8988T (cell line): Measurements from ENCODE around the gene MYCBPAP.
A peak's percentile ranks its signal among the peaks of the same experiment; 100 is the strongest.
"Not testable (repeated sequence)": the region's sequence is repeated elsewhere in the genome, so short reads cannot be mapped to it uniquely, and the experiment has no call there.

Experiments
- DNase-seq: peaks from one replicate; pipeline ENCODE4 v3.0.0; 2011

The MYCBPAP gene

GRCh38 chr17:50471009-50471905 is 37.0 kb upstream of the MYCBPAP start:
- no peak for DNase-seq

- no peak for DNase-seq
These were observed 36.0 kb upstream of the MYCBPAP start for GRCh38 chr17:50472286-50472685.

- not testable (repeated sequence) for DNase-seq
These were observed 35.5 kb upstream of the MYCBPAP start for GRCh38 chr17:50472761-50473161.

- DNase-seq: no peak
These were observed 34.3 kb upstream of the MYCBPAP start for GRCh38 chr17:50473901-50474300.

- DNase-seq: no peak
These were observed 33.7 kb upstream of the MYCBPAP start for GRCh38 chr17:50474523-50474922.

- DNase-seq: no peak
These were observed 32.9 kb upstream of the MYCBPAP start for GRCh38 chr17:50475362-50475761.

- DNase-seq: not testable (repeated sequence)
These were observed 32.3 kb upstream of the MYCBPAP start for GRCh38 chr17:50475775-50476544.

- no peak for DNase-seq
These were observed 31.5 kb upstream of the MYCBPAP start for GRCh38 chr17:50476545-50477315.

GRCh38 chr17:50477976-50478375 is 30.3 kb upstream of the MYCBPAP start:
- DNase-seq: no peak

- DNase-seq: peak; percentile 90
These were observed 29.6 kb upstream of the MYCBPAP start, which contains the start of gene RSAD1 for GRCh38 chr17:50478391-50479381. Gene RSAD1, plus strand, starts transcription at chr17:50478860. Its CDS starts 25 bp downstream, at chr17:50478885.

GRCh38 chr17:50479522-50480141 is 28.6 kb upstream of the MYCBPAP start:
- DNase-seq: peak; percentile 90

- DNase-seq: no peak
These were observed 28.0 kb upstream of the MYCBPAP start for GRCh38 chr17:50480142-50480764.

- no peak for DNase-seq
These were observed 27.3 kb upstream of the MYCBPAP start for GRCh38 chr17:50480854-50481490.

- no peak for DNase-seq
These were observed 26.6 kb upstream of the MYCBPAP start for GRCh38 chr17:50481648-50482047.

GRCh38 chr17:50482110-50482509 is 26.1 kb upstream of the MYCBPAP start:
- DNase-seq: no peak

GRCh38 chr17:50482516-50482915 is 25.7 kb upstream of the MYCBPAP start:
- peak; percentile 85 for DNase-seq

GRCh38 chr17:50483266-50483665 is 25.0 kb upstream of the MYCBPAP start:
- no peak for DNase-seq

GRCh38 chr17:50484386-50485155 is 23.7 kb upstream of the MYCBPAP start:
- no peak for DNase-seq
